ENCODE measurements around the gene CD247.

The CD247 gene

GRCh38 chr1:167455786-167456446 lies 62.4 kb downstream of the CD247 start:
- Mint-ChIP-seq H3K36me3 (peaks cover 89% of the 10 kb centered on the region), H3K4me3 (peak overlapping the region; percentile 77), H3K27ac (peak overlapping the region; percentile 91), H3K4me1 (peaks cover 60% of the 10 kb centered on the region), H3K9me3 (no peaks in the 10 kb centered on the region)
- DNase-seq (ENCODE audit: low spot score in 2 of 2) (peak in 1 of 2 donors; percentile 79), ATAC-seq (peak; percentile 63)

- Mint-ChIP-seq H3K4me1 (peaks cover 67% of the 10 kb centered on the region), H3K9me3 (no peaks in the 10 kb centered on the region), H3K27ac (peak overlapping the region; percentile 91), H3K4me3 (peak overlapping the region; percentile 77), H3K36me3 (peaks cover 89% of the 10 kb centered on the region)
- ATAC-seq (peak; percentile 81), DNase-seq (ENCODE audit: low spot score in 2 of 2) (peak; percentile 64 to 87)
These were observed 63.2 kb downstream of the CD247 start for GRCh38 chr1:167454894-167455785.

DNA sequence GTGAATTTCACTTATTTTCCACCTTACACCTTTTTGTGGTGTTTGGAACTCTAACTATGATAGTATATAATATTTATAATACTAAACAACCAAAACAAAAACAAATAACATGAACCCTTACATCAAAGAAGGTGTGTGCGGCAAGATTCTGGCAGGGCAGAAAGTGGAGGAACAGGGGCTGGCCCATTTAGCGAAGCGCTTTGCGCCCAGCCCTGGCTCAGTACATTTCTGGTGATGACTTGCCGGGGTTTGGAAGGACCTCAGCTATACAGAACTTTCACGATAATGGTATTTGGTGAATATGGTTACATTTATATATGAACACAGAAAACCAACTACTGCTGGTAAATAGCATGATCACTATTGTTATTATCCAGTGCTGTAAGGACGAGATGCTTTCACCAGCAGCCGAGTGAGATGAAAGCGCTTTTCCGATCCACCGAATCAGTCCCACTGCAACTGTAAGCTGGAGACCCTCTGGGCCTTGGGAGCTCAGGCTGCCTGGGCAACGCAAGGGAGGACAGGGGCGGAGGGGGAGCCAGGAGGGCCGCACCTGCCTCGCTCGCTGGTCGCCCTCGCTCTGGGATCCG lies 63.9 kb downstream of the CD247 start:
- Mint-ChIP-seq H3K27ac (peak overlapping the region; percentile 91), H3K4me1 (peaks cover 67% of the 10 kb centered on the region), H3K4me3 (peak overlapping the region; percentile 77), H3K36me3 (peaks cover 89% of the 10 kb centered on the region), H3K9me3 (no peaks in the 10 kb centered on the region)
- DNase-seq (ENCODE audit: low spot score in 2 of 2): no peak
- no peak for ATAC-seq

DNA sequence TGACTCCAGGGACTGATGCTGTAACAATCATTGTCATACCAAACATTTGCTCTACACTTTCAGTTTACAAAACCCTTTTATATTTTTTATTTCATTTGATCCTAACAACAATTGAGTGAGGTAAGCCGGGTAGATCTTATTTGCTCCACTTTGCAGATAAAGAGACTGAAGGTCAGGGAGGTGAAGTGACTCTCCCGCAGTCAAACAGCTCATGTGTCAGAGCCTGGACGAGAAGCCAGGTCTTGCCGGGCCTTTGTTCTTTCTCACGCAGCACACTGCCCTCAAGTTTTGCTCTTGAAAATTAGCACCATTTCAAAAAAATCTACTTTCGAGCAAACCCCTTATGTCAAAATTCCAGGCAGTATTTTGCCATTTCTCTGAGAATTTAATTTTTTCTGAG lies 65.2 kb downstream of the CD247 start:
- H3K4me1 Mint-ChIP-seq: peaks cover 70% of the 10 kb centered on the region
- H3K36me3 Mint-ChIP-seq: peaks cover 81% of the 10 kb centered on the region
- ATAC-seq: no peak
- H3K27ac Mint-ChIP-seq: peak overlapping the region; percentile 34
- no peak for DNase-seq (ENCODE audit: low spot score in 2 of 2)
- no peaks in the 10 kb centered on the region for H3K9me3 Mint-ChIP-seq
- peak overlapping the region; percentile 64 for H3K4me3 Mint-ChIP-seq

- Mint-ChIP-seq H3K4me3 (peak overlapping the region; percentile 64), H3K27ac (peak overlapping the region; percentile 59), H3K36me3 (peaks cover 77% of the 10 kb centered on the region), H3K4me1 (peaks cover 70% of the 10 kb centered on the region), H3K9me3 (no peaks in the 10 kb centered on the region)
- DNase-seq (ENCODE audit: low spot score in 2 of 2): no peak
- no peak for ATAC-seq
These were observed 65.8 kb downstream of the CD247 start for GRCh38 chr1:167452483-167452882.

DNA sequence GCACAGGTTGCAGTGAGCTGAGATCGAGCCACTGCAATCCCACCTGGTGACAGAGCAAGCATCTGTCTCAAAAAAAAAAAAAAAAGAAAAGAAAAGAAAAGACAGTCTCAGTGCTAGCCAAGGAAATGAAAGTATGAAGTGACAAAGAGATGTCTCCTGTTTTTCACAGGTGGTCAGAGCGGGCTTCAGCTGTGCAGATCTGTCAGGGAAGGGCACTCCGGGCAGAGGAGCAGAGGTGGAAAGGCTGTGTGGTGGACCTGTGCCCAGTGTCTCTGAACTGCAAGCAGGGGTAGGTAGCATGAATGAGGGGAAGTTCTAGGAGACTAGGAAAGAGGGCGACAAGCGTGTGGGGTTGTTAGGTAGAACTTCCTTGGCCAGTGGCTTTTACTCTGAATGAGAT lies 67.5 kb downstream of the CD247 start:
- no peak for DNase-seq (ENCODE audit: low spot score in 2 of 2)
- peak overlapping the region; percentile 79 for H3K27ac Mint-ChIP-seq
- peak; percentile 11 for ATAC-seq
- H3K4me3 Mint-ChIP-seq: peak overlapping the region; percentile 64
- H3K4me1 Mint-ChIP-seq: peaks cover 68% of the 10 kb centered on the region
- H3K36me3 Mint-ChIP-seq: peaks cover 76% of the 10 kb centered on the region
- no peaks in the 10 kb centered on the region for H3K9me3 Mint-ChIP-seq

DNA sequence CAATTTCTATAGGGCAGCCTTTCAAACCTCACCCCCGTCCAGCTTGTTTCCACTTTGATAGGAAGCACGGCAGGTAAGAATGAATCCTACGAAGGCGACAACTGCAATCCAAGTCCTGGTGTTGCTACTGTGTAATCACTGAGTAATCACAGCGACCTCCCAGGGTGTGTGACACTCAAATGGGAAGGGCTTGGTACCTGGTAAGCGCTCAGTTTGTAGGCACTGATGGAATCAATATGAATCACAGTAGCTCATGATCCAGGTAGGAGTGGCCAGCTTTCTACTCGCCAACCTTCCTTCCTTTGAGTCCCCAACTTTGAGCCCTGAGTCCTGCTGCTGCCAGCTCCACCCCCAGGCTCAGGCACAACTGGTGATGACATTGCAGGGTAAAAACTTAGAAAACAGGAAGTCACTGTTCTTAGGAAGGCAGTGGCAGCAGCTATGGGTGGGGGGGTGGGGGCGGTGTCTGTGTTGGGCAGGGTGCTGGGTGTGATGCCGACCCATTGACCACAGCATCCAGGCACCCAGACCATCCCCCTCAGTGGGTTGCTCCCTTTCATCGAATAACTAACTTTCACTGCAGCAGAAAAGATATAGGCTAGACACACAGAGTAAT lies 70.7 kb downstream of the CD247 start:
- peaks cover 85% of the 10 kb centered on the region for H3K36me3 Mint-ChIP-seq
- DNase-seq (ENCODE audit: low spot score in 2 of 2): peak in 1 of 2 donors; percentile 78

DNA sequence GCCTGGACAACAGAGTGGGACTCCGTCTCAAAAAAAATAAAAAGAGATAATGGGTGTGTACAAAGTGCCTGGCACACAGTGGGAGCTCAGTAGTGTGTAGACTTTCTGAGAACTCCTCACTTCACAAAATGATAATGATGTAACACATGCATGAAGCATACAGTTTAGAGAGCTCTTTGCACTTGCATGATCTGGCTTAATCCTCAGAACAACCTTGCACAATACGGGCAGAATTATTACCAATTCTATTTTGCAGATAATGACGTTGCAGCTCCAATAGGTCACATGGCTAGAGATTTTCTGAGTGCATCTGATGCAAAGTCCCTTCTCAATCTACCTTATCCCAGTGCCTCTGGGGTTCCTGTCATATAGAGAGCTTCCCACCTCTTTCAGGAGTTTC lies 71.4 kb downstream of the CD247 start:
- Mint-ChIP-seq H3K4me1 (peaks cover 72% of the 10 kb centered on the region), H3K4me3 (peak overlapping the region; percentile 61), H3K27ac (peak overlapping the region; percentile 85), H3K9me3 (no peaks in the 10 kb centered on the region), H3K36me3 (peaks cover 85% of the 10 kb centered on the region)
- DNase-seq (ENCODE audit: low spot score in 2 of 2): no peak
- no peak for ATAC-seq

More for the DNA sequence above, 70.7 kb downstream of the CD247 start:
- no peaks in the 10 kb centered on the region for H3K9me3 Mint-ChIP-seq
- peak; percentile 91 for ATAC-seq
- H3K27ac Mint-ChIP-seq: peak overlapping the region; percentile 85
- peaks cover 72% of the 10 kb centered on the region for H3K4me1 Mint-ChIP-seq
- peak overlapping the region; percentile 61 for H3K4me3 Mint-ChIP-seq

GRCh38 chr1:167443757-167444156 lies 74.6 kb downstream of the CD247 start:
- peak overlapping the region; percentile 89 for H3K27ac Mint-ChIP-seq
- no peak overlapping the region for H3K4me3 Mint-ChIP-seq
- H3K4me1 Mint-ChIP-seq: peaks cover 79% of the 10 kb centered on the region
- ATAC-seq (no peak), DNase-seq (ENCODE audit: low spot score in 2 of 2) (no peak)
- peaks cover 87% of the 10 kb centered on the region for H3K36me3 Mint-ChIP-seq
- H3K9me3 Mint-ChIP-seq: no peaks in the 10 kb centered on the region

DNA sequence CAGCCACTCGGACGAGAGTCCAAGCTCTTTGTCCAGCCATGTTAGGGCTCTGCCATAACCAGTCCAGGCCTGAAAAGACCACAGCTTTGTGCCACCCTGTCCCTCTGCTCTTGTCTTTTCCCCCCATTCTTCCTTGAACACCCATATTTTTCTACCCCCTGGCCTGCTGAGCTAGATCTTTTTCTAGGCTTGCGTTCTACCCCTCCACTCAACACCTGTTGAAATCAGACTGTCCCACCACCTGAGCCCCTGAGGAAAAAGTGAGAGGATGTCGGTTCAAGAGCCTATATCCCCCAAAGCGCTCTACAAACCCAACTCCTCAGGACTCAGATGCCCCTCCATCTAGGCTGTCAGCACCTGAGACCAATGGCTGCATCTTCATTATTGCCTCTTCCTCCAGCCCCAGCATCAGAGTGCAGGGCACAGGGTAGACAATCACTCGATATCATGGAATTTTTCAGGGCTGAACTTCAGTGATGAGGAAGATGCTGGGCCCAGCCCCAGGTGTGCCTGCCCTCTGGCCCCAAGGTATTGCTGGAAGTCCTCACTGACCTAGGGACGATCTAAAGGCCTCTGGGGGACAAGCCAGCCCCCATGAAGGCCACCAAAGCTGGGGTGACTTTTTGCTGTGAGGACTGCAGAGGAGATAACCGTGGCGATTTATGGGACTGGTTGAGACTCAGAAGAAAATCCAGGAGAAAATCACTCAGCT lies 75.3 kb downstream of the CD247 start:
- peaks cover 94% of the 10 kb centered on the region for H3K36me3 Mint-ChIP-seq
- peak overlapping the region; percentile 89 for H3K27ac Mint-ChIP-seq
- no peaks in the 10 kb centered on the region for H3K9me3 Mint-ChIP-seq
- H3K4me1 Mint-ChIP-seq: peaks cover 79% of the 10 kb centered on the region
- no peak for ATAC-seq
- no peak for DNase-seq (ENCODE audit: low spot score in 2 of 2)
- H3K4me3 Mint-ChIP-seq: no peak overlapping the region

DNA sequence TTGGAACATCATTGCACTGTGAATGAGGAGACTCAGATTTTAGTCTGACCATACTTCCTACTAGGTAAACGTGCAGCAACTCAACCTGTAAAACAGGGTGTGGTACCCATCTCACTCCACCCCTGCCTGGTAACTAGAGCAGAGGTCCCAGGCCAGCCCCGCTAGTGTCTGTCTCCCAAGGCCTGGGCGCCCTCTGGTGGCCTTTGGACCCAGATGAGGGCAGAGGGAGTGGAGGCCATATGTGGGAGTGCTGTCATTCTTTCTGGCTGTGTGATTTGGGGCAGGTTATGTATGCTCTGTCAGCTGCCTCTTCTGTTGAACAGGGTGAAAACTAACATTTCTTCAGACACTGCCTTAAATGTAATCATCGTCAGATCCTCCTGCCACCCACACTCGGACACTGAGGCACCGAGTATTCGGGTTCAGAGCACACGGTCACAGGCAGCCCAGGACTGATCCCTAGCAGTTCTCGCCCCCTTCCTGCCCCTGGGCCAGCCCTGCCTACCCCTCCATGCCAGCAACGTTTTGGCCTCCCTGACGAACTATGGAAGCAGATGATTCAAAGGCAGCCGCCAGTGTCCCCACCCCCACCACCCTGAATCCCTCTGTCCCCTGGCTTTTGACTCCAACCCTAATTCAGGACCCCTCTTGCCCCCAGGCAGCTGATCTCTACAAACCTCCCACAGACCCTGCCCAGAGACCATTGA lies 76.0 kb downstream of the CD247 start:
- H3K4me3 Mint-ChIP-seq: no peak overlapping the region
- peak; percentile 72 to 90 for DNase-seq (ENCODE audit: low spot score in 2 of 2)
- H3K4me1 Mint-ChIP-seq: peaks cover 78% of the 10 kb centered on the region
- ATAC-seq: peak; percentile 92
- peak overlapping the region; percentile 89 for H3K27ac Mint-ChIP-seq
- H3K9me3 Mint-ChIP-seq: no peaks in the 10 kb centered on the region
- H3K36me3 Mint-ChIP-seq: peaks cover 97% of the 10 kb centered on the region

- H3K9me3 Mint-ChIP-seq: no peaks in the 10 kb centered on the region
- H3K4me3 Mint-ChIP-seq: no peak overlapping the region
- ATAC-seq (no peak), DNase-seq (ENCODE audit: low spot score in 2 of 2) (no peak)
- peaks cover 98% of the 10 kb centered on the region for H3K36me3 Mint-ChIP-seq
- peak overlapping the region; percentile 75 for H3K27ac Mint-ChIP-seq
- H3K4me1 Mint-ChIP-seq: peaks cover 77% of the 10 kb centered on the region
These were observed 77.1 kb downstream of the CD247 start for GRCh38 chr1:167441222-167441621.

DNA sequence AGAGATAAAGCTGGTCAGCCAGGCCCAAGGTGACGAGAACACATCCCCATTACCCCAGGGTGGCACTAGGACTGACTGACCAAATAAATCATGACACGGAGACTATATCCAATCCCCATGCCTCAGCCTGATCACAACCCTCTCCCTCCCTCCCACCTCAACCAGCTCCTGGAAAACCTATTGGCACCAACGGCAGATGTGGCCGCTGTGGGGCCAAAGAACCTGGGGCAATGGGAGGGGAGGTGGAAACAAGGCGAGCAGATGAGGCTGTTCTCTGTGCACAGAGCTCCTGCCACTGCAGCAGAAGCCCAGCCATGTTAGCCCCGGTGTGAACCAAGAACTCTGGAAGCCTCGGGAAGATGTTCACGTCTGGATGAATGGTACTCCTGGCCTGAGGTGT lies 77.6 kb downstream of the CD247 start:
- peaks cover 77% of the 10 kb centered on the region for H3K4me1 Mint-ChIP-seq
- H3K36me3 Mint-ChIP-seq: peaks cover 98% of the 10 kb centered on the region
- peak overlapping the region; percentile 94 for H3K27ac Mint-ChIP-seq
- DNase-seq (ENCODE audit: low spot score in 2 of 2): no peak
- H3K9me3 Mint-ChIP-seq: no peaks in the 10 kb centered on the region
- no peak overlapping the region for H3K4me3 Mint-ChIP-seq
- ATAC-seq: no peak

GRCh38 chr1:167440345-167440744 lies 78.0 kb downstream of the CD247 start:
- H3K27ac Mint-ChIP-seq: peak overlapping the region; percentile 94
- H3K9me3 Mint-ChIP-seq: no peaks in the 10 kb centered on the region
- peaks cover 98% of the 10 kb centered on the region for H3K36me3 Mint-ChIP-seq
- peaks cover 77% of the 10 kb centered on the region for H3K4me1 Mint-ChIP-seq
- H3K4me3 Mint-ChIP-seq: peak overlapping the region; percentile 8
- ATAC-seq (no peak), DNase-seq (ENCODE audit: low spot score in 2 of 2) (no peak)

Data from stimulated activated effector memory CD8-positive, alpha-beta T cell treated with anti-CD3 and anti-CD28 coated beads, Interleukin-12 subunit alpha, Interleukin-12 subunit beta, amount 100 ng/mL, for 72 hours (primary cell).